ENCODE data around the gene RAPGEF4.

Gene RAPGEF4

DNA sequence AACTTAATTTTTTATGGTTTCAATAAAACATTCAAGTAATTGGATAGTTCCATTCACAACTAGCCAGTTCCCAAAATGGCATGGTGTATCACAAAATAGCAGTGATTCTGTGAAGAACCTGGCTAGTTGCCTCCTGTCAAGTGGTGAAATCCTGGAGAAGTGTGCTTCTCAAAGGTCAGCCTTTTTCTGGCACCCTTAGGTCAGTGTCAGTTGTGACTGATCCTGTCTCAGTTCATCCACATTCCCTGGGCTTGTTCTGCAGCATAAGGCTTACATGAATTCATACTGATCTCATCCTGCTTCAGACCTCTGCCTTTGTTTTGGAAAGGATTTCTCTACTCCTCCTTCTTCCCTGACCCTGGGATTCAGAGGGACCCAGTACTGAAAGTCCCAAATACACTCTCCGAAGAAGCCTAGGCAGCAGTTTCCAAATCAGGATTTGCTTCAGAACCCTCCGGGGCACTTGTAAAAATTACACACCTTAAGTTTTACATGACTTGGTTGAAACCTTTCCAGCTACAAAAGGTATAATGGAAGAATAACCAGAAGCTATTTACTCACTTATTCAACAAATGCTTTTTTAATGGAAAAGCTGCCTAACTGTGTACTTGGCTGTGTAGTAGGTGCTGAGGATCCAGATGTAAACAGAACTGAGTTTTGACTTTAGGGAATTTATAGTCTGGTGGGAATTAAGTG lies 351.0 kb downstream of the RAPGEF4 start:
- H4K20me1 ChIP-seq (ENCODE audit: insufficient read depth) = no peaks in the 10 kb centered on the region
- H3K4me1 ChIP-seq (ENCODE audit: low read depth, poor library complexity, severe bottlenecking) = no peaks in the 10 kb centered on the region
- H3K27ac ChIP-seq = no peak overlapping the region
- TF ChIP-seq, protein P1, sequence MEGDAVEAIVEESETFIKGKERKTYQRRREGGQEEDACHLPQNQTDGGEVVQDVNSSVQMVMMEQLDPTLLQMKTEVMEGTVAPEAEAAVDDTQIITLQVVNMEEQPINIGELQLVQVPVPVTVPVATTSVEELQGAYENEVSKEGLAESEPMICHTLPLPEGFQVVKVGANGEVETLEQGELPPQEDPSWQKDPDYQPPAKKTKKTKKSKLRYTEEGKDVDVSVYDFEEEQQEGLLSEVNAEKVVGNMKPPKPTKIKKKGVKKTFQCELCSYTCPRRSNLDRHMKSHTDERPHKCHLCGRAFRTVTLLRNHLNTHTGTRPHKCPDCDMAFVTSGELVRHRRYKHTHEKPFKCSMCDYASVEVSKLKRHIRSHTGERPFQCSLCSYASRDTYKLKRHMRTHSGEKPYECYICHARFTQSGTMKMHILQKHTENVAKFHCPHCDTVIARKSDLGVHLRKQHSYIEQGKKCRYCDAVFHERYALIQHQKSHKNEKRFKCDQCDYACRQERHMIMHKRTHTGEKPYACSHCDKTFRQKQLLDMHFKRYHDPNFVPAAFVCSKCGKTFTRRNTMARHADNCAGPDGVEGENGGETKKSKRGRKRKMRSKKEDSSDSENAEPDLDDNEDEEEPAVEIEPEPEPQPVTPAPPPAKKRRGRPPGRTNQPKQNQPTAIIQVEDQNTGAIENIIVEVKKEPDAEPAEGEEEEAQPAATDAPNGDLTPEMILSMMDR (conservative IDR thresholded peaks at IDR 0.05; ENCODE audit: low read depth, low read length) = no peak
- H3K4me2 ChIP-seq = no peak overlapping the region
- peaks cover 4% of the 10 kb centered on the region; the same call in 1 of the 2 replicates for H3K79me2 ChIP-seq (ENCODE audit: insufficient read depth, low read depth)
- no peak overlapping the region for H2AFZ ChIP-seq (ENCODE audit: low read depth)
- no peaks in the 10 kb centered on the region for H3K27me3 ChIP-seq (ENCODE audit: insufficient read depth, low read depth)
- H3K4me3 ChIP-seq (IDR thresholded peaks at IDR 0.05; ENCODE audit: insufficient read depth, low read depth, low read length) = no peak overlapping the region
- H3K9ac ChIP-seq = no peak overlapping the region
- H3K36me3 ChIP-seq (ENCODE audit: insufficient read depth) = no peaks in the 10 kb centered on the region

DNA sequence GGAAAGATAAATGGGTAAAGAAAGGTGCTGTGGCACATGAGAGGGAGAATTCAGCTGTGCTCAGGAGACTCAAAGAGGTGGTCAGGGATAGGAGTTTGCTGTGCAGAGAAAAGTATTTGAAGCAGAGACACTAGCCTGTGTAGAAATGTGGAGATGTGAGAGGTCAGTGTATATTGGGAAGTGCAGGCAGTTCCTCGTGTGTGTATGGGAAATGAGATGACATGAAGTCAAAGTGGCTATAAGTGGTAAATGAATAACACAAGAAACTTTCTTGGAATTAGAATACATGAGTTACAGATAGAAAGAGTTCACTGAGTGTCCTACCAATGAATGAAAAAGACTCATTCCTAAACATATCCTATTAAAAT lies 351.6 kb downstream of the RAPGEF4 start:
- Histone ChIP-seq H3K36me3 (ENCODE audit: insufficient read depth) (no peaks in the 10 kb centered on the region), H2AFZ (ENCODE audit: low read depth) (no peak overlapping the region), H3K27ac (no peak overlapping the region), H4K20me1 (ENCODE audit: insufficient read depth) (no peaks in the 10 kb centered on the region), H3K79me2 (ENCODE audit: insufficient read depth, low read depth) (peaks cover 4% of the 10 kb centered on the region; the same call in 1 of the 2 replicates), H3K27me3 (ENCODE audit: insufficient read depth, low read depth) (no peaks in the 10 kb centered on the region), H3K9ac (no peak overlapping the region), H3K4me3 (IDR thresholded peaks at IDR 0.05; ENCODE audit: insufficient read depth, low read depth, low read length) (no peak overlapping the region), H3K4me2 (no peak overlapping the region), H3K4me1 (ENCODE audit: low read depth, poor library complexity, severe bottlenecking) (no peaks in the 10 kb centered on the region)
- TF ChIP-seq, protein P1 (conservative IDR thresholded peaks at IDR 0.05; ENCODE audit: low read depth, low read length) = no peak

DNA sequence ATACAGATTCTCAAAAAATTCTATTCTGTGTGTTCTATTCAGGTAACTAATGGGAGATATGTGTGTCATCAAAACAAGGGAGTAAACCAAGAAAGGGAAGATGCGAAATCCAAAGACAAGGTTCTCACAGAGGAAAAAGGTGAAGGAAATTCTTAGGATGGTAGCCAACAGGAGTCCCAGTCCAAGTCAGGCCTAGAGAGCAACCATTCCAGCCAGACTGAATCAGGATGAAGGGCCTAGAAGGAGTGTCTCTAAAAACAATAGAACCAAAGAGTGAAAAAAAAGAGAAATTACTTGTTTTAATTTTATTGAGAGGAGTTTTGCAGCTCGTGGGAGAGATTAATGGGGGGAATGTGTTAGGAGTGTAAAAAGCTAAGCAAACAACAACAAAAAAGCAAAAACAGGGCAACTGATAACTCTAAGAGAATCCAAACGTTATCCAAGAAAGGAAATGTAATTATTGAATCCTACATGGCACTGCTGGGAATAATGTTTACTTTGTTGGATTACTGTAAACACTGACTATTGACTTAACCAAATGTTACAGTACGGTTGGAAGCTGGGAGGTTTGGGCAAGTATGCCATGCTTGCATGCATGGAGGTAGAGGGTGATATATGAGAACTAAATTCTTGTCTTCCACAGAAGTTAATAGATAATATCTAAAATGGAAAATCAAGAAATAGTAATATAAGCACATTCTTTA lies 352.3 kb downstream of the RAPGEF4 start:
- H2AFZ ChIP-seq (ENCODE audit: low read depth) = no peak overlapping the region
- no peaks in the 10 kb centered on the region for H3K27me3 ChIP-seq (ENCODE audit: insufficient read depth, low read depth)
- no peaks in the 10 kb centered on the region for H3K4me1 ChIP-seq (ENCODE audit: low read depth, poor library complexity, severe bottlenecking)
- TF ChIP-seq, protein P1 (conservative IDR thresholded peaks at IDR 0.05; ENCODE audit: low read depth, low read length) = no peak
- H3K4me2 ChIP-seq = no peak overlapping the region
- no peak overlapping the region for H3K4me3 ChIP-seq (IDR thresholded peaks at IDR 0.05; ENCODE audit: insufficient read depth, low read depth, low read length)
- H3K79me2 ChIP-seq (ENCODE audit: insufficient read depth, low read depth) = peaks cover 4% of the 10 kb centered on the region; the same call in 1 of the 2 replicates
- H3K36me3 ChIP-seq (ENCODE audit: insufficient read depth) = no peaks in the 10 kb centered on the region
- H4K20me1 ChIP-seq (ENCODE audit: insufficient read depth) = no peaks in the 10 kb centered on the region
- H3K9ac ChIP-seq = no peak overlapping the region
- no peak overlapping the region for H3K27ac ChIP-seq

DNA sequence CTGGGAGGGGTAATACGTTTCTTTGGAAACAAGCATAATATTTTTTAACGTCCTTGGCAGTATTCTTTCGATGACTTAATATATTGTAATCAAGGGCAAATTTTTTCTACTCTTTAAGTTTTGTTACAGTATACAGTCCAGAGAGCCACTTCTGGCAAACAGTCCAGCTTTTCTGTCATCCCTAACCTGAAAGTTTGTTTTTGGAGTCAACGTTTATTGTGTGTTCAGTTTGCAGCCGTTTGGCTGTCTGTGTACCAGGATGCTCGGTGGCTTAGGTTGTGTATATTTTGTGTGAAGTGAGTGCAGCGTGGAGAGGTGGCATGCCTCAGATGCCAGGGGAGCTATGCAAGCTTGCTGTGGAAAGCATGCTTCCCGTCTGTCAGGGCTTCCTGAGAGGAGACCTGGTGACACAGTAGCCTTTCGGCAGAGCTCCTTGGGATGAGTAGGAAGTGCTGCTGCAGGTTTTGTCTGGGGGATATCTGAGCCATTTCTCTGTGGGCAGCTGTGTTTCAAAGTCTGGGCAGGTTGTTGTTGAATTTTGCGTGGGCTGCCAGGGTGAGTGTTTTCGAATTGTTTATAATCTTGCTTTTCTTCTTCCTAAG lies 354.7 kb downstream of the RAPGEF4 start:
- Histone ChIP-seq H3K27ac (no peak overlapping the region), H2AFZ (ENCODE audit: low read depth) (no peak overlapping the region), H3K4me3 (IDR thresholded peaks at IDR 0.05; ENCODE audit: insufficient read depth, low read depth, low read length) (no peak overlapping the region)

More for the DNA sequence above, 354.7 kb downstream of the RAPGEF4 start:
- no peaks in the 10 kb centered on the region for H3K36me3 ChIP-seq (ENCODE audit: insufficient read depth)
- no peaks in the 10 kb centered on the region for H3K4me1 ChIP-seq (ENCODE audit: low read depth, poor library complexity, severe bottlenecking)
- no peaks in the 10 kb centered on the region for H4K20me1 ChIP-seq (ENCODE audit: insufficient read depth)
- no peak overlapping the region for H3K9ac ChIP-seq
- TF ChIP-seq, protein P1 (conservative IDR thresholded peaks at IDR 0.05; ENCODE audit: low read depth, low read length) = no peak
- H3K27me3 ChIP-seq (ENCODE audit: insufficient read depth, low read depth) = no peaks in the 10 kb centered on the region
- H3K4me2 ChIP-seq = no peak overlapping the region
- H3K79me2 ChIP-seq (ENCODE audit: insufficient read depth, low read depth) = peaks cover 4% of the 10 kb centered on the region; the same call in 1 of the 2 replicates

Measured in KMS-11 (cell line).